Fibroblast of mammary gland (primary cell): ENCODE results near the gene MCOLN1.

Experiments
- DNase-seq: peaks from one replicate; pipeline ENCODE4 v3.0.0-alpha.2; 2010; ENCODE audit warnings: low read depth
- H3K4me3 ChIP-seq: 2 replicates; pipeline ENCODE4 v1.5.1; 2011; ENCODE audit warnings: low read depth, mild to moderate bottlenecking, low read length, moderate library complexity; ENCODE audit not compliant: control insufficient read depth
- CTCF ChIP-seq: conservative IDR thresholded peaks from 2 replicates; pipeline ENCODE4 v1.5.1; 2011; ENCODE audit warnings: low read depth, low read length, inconsistent platforms; ENCODE audit not compliant: control insufficient read depth, insufficient read depth

The MCOLN1 gene

GRCh38 chr19:7542556-7543348 lies 20.3 kb downstream of the MCOLN1 start:
- no peak for TF ChIP-seq CTCF
- no peak for DNase-seq
- no peak overlapping the region for H3K4me3 ChIP-seq

- no peak overlapping the region for H3K4me3 ChIP-seq
- TF ChIP-seq CTCF: no peak
- DNase-seq: no peak
These were observed 22.2 kb downstream of the MCOLN1 start for GRCh38 chr19:7544626-7545025.

- TF ChIP-seq CTCF: no peak
- no peak for DNase-seq
- no peak overlapping the region for H3K4me3 ChIP-seq
These were observed 22.9 kb downstream of the MCOLN1 start for GRCh38 chr19:7545300-7545699.

GRCh38 chr19:7545904-7546303 lies 23.5 kb downstream of the MCOLN1 start:
- no peak for TF ChIP-seq CTCF
- DNase-seq: no peak
- H3K4me3 ChIP-seq: no peak overlapping the region

- no peak for DNase-seq
- H3K4me3 ChIP-seq: no peak overlapping the region
- TF ChIP-seq CTCF: no peak
These were observed 24.7 kb downstream of the MCOLN1 start for GRCh38 chr19:7547159-7547558.

- H3K4me3 ChIP-seq: no peak overlapping the region
These were observed 27.2 kb downstream of the MCOLN1 start for GRCh38 chr19:7549429-7550148.

More at GRCh38 chr19:7549429-7550148, 27.2 kb downstream of the MCOLN1 start:
- no peak for DNase-seq
- TF ChIP-seq CTCF: no peak
